A673 (cell line): ENCODE data around the gene CDON.

Experiments used
- EZH2 ChIP-seq: fragments of 200-600 bp; sonication (generic); IDR thresholded peaks from 2 replicates; pipeline ENCODE4 v1.6.1; 2017; ENCODE audit warnings: borderline replicate concordance, low read depth, mild to moderate bottlenecking, mixed read lengths, antibody characterized with exemption, low read length; ENCODE audit not compliant: poor library complexity, severe bottlenecking
- TF ChIP-seq, protein P1 (sequence below): fragments of 300-800, 200-600 bp; sonication (generic); conservative IDR thresholded peaks from 2 replicates; pipeline ENCODE4 v1.5.1; 2017; ENCODE audit warnings: low read depth, mild to moderate bottlenecking, antibody characterized with exemption, low read length, moderate library complexity, mixed read lengths

DNA sequence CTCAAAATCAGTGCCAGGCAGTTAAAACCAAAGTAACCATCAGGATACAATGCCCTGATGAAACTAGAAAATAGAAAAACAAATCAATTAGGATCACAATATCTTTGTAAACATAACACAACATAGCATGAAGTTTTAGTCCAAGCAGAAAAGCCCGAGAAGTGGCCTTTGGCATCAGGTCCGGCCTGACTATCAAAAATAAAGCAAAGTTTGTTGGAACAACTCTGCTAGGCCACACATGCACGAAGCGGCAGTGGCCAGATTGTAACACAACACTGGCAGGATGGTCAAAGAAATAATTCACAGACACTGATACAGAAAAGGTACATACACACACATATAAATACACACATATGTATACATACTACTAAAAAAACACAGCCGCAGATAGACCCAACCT lies 26.9 kb downstream of the CDON start:
- TF ChIP-seq, protein P1, sequence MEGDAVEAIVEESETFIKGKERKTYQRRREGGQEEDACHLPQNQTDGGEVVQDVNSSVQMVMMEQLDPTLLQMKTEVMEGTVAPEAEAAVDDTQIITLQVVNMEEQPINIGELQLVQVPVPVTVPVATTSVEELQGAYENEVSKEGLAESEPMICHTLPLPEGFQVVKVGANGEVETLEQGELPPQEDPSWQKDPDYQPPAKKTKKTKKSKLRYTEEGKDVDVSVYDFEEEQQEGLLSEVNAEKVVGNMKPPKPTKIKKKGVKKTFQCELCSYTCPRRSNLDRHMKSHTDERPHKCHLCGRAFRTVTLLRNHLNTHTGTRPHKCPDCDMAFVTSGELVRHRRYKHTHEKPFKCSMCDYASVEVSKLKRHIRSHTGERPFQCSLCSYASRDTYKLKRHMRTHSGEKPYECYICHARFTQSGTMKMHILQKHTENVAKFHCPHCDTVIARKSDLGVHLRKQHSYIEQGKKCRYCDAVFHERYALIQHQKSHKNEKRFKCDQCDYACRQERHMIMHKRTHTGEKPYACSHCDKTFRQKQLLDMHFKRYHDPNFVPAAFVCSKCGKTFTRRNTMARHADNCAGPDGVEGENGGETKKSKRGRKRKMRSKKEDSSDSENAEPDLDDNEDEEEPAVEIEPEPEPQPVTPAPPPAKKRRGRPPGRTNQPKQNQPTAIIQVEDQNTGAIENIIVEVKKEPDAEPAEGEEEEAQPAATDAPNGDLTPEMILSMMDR: no peak
- no peak for TF ChIP-seq EZH2
